ENCODE measurements around the gene LRRC27.
"Not testable (repeated sequence)": the region's sequence is repeated elsewhere in the genome, so short reads cannot be mapped to it uniquely, and the experiment has no call there.

The LRRC27 gene

DNA sequence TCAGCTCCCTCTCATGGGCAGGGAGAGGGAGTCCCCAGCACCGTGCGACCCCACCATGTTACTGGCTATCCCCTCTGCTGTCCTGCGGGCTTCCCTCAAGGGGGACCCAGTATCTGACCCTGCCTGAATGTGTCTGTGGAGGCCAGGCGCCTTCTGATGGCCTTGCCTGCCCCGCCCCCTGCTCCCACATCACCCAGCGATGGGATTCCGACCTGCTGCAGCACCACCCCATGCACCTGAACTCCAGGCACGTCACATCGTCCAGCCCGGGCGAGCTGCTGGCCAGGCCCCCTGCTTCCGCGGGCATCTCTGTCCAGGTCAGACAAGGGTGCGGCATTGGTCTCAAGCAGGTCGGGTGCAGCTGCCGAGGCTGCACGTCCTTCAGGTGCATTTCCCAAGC, 19.0 kb downstream of the LRRC27 start:
- Mint-ChIP-seq H3K27ac (no peak overlapping the region), H3K9me3 (ENCODE audit: low read depth) (no peaks in the 10 kb centered on the region), H3K36me3 (no peaks in the 10 kb centered on the region), H3K4me3 (no peak overlapping the region), H3K27me3 (no peaks in the 10 kb centered on the region), H3K4me1 (ENCODE audit: low read depth) (peaks cover 3% of the 10 kb centered on the region)

DNA sequence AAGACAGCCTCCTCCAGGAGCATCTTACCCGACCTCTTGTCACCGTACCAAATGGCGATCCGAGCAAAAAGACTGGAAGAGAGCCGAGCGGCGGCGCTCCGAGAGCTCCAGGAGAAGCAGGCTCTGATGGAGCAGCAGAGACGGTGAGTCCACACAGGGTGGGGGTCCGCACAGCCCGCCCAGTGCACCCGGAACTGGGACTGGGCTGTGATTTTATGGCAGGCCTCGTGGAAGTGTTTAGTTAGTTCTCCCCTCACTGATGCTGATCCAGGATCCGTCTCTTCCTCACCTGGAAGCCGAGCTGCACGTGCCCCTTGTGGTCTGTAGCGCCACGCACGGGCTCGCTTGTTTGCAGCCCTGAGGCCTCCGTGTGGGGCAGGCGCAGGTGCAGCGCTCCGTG, 19.6 kb downstream of the LRRC27 start:
- Mint-ChIP-seq H3K4me1 (ENCODE audit: low read depth) (peaks cover 3% of the 10 kb centered on the region), H3K4me3 (no peak overlapping the region), H3K27ac (no peak overlapping the region), H3K9me3 (ENCODE audit: low read depth) (no peaks in the 10 kb centered on the region), H3K27me3 (no peaks in the 10 kb centered on the region), H3K36me3 (no peaks in the 10 kb centered on the region)

DNA sequence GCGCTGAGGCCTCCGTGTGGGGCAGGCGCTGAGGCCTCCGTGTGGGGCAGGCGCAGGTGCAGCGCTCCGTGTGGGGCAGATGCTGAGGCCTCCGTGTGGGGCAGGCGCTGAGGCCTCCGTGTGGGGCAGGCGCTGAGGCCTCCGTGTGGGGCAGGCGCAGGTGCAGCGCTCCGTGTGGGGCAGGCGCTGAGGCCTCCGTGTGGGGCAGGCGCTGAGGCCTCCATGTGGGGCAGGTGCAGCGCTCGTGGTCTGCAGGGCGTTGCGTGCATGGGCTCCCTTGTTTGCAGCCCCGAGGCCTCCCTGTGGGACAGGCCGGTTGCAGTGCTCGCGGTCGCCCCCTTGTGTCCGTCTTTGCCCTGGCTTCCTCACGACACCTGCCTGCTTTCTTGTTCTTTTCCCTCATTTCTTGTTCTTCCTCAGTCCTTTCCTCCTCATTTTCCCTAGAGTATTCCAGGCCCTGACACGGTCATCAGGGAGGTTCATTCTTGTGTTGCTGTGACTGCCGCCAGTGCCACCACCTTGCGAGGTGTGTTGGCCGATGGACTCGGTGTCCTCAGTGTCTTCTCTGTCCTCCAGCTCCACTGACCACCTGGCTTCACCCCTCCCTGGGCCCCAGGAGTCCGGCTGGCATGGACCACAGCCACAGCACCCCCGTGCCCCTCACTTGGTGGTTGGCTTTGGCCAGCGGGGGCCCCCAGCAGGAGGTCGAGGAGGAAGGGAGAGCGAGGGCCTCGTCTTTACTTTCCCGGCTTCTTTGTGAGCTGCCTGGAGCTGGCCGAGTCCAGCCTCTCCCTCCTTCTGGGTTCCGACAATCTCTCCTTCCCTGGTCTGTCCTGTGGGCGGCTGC, 20.7 kb downstream of the LRRC27 start:
- H3K27me3 Mint-ChIP-seq; H3K4me1 Mint-ChIP-seq (ENCODE audit: low read depth); H3K27ac Mint-ChIP-seq; H3K36me3 Mint-ChIP-seq; H3K4me3 Mint-ChIP-seq; H3K9me3 Mint-ChIP-seq (ENCODE audit: low read depth): not testable (repeated sequence)

DNA sequence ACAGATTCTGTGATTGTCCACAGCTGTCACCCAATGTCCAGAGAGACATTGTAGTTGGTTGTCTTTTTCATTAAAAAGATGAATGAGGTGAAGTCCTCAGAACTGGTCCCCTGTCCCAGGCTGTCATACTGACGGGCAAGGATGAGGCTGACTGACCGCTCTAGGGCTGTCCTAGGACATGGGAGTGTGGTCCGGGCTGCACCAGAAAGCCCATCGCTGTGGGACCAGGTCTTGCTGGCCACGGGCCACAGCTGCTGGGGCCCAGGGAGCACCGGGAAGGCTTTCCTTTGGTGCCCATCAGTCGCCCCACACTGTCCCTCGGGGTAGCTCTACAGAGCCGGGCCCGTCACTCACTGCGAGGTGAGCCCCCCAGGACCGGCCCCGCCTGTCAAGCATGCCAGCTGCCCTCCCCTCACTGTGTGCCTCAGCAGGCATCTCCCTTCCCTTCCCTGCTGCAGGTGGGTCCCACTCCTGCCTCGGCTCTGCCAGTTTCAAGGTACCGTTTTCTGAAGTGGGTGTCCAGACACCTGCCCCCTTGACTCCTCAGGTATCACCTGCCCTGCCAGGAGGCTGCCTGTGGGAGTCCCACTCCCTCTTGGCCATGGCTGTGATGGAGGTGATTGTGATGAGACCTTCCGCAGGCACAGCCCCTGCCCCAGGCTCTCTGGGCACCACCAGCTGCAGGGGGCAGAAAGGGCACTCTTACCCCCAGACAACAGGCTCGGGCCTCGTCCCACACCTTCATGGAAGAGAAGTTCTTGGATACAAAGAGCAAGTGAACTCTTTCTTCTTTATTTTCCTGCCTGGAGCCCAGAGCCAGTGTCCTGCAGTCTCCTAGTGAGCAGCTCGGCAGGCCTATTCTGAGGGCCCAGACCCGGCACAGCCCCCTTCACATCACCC, 21.7 kb downstream of the LRRC27 start:
- peaks cover 3% of the 10 kb centered on the region for H3K4me1 Mint-ChIP-seq (ENCODE audit: low read depth)
- H3K27me3 Mint-ChIP-seq: no peaks in the 10 kb centered on the region
- no peak overlapping the region for H3K4me3 Mint-ChIP-seq
- H3K9me3 Mint-ChIP-seq (ENCODE audit: low read depth): no peaks in the 10 kb centered on the region
- no peaks in the 10 kb centered on the region for H3K36me3 Mint-ChIP-seq
- no peak overlapping the region for H3K27ac Mint-ChIP-seq

DNA sequence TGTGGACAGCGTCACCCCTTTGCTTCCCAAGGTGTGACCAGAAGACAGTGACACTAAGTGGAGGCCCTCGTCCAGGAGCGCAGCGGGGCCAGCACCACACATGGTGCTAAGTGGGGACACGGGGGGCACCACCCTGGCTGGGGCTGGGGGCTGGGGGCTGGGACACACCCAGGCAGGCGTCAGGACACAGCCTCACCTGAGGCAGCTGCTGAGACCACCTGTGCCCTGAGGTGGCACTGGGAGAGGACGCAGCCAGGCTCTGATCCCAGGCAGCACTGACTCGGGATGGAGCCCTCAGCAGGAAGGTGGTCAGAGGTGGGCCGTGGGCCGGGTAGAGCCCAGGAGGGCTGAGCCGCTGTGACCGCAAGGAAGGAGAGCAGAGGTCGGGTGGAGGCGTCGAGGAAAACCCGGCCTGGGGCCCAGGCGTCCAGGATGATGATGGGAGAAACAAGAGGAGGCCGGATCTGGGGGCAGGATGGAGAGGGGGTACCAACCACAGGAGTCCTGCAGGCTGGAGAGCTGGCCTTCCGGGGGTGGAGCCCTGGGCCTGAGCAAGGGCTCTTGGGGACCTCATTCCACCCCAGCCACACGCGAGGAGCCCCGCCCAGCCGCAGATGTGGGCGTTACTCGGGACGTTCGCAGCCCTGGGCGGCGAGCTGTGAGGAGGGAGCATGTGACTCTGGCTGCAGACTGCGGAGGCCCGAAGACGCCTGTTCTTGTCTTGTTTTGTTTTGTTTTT, 22.5 kb downstream of the LRRC27 start:
- H3K36me3 Mint-ChIP-seq: no peaks in the 10 kb centered on the region
- H3K4me3 Mint-ChIP-seq: no peak overlapping the region
- H3K27ac Mint-ChIP-seq: no peak overlapping the region
- peaks cover 3% of the 10 kb centered on the region for H3K4me1 Mint-ChIP-seq (ENCODE audit: low read depth)
- H3K9me3 Mint-ChIP-seq (ENCODE audit: low read depth): no peaks in the 10 kb centered on the region
- H3K27me3 Mint-ChIP-seq: no peaks in the 10 kb centered on the region

DNA sequence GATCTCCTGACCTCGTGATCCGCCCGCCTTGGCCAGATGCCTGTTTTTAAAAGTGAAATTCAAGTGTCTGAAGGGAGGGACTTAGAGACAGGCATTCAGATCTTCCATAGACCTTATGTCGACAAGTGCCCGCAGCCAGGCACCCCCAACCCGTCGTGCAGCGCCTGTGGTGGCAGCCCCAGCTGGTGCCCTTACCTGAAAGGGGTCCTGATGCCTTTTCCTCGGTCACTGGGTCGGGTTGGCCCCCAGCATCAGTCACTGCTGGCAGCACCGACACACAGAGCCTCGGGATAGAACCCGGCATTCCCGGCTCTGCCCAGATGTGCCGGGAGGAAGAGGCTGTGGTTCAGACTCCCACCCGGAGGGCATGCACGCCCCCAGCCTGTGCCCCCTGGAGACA, 23.3 kb downstream of the LRRC27 start:
- H3K27ac Mint-ChIP-seq: no peak overlapping the region
- no peak overlapping the region for H3K4me3 Mint-ChIP-seq
- no peaks in the 10 kb centered on the region for H3K36me3 Mint-ChIP-seq
- no peaks in the 10 kb centered on the region for H3K27me3 Mint-ChIP-seq
- H3K4me1 Mint-ChIP-seq (ENCODE audit: low read depth): peaks cover 3% of the 10 kb centered on the region
- H3K9me3 Mint-ChIP-seq (ENCODE audit: low read depth): no peaks in the 10 kb centered on the region

DNA sequence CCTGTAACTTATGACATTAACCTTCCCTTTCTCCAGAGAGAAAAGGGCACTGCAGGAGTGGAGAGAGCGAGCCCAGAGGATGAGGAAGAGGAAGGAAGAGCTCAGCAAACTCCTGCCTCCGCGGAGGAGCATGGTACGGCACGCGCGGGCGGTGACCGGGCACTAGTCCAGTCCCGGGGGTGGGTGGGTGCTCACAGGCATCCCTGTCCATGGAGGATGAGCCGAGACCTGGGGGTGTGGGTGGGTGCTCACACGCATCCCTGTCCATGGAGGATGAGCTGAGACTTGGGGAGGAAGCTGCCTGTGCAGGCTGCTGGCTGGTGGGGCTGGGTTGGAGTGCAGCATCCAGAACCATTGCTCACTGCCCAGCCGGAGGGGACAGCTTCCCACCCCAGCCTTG, 23.8 kb downstream of the LRRC27 start:
- H3K27ac Mint-ChIP-seq: no peak overlapping the region
- H3K4me3 Mint-ChIP-seq: no peak overlapping the region
- peaks cover 3% of the 10 kb centered on the region for H3K4me1 Mint-ChIP-seq (ENCODE audit: low read depth)
- no peaks in the 10 kb centered on the region for H3K9me3 Mint-ChIP-seq (ENCODE audit: low read depth)
- no peaks in the 10 kb centered on the region for H3K27me3 Mint-ChIP-seq
- H3K36me3 Mint-ChIP-seq: no peaks in the 10 kb centered on the region

DNA sequence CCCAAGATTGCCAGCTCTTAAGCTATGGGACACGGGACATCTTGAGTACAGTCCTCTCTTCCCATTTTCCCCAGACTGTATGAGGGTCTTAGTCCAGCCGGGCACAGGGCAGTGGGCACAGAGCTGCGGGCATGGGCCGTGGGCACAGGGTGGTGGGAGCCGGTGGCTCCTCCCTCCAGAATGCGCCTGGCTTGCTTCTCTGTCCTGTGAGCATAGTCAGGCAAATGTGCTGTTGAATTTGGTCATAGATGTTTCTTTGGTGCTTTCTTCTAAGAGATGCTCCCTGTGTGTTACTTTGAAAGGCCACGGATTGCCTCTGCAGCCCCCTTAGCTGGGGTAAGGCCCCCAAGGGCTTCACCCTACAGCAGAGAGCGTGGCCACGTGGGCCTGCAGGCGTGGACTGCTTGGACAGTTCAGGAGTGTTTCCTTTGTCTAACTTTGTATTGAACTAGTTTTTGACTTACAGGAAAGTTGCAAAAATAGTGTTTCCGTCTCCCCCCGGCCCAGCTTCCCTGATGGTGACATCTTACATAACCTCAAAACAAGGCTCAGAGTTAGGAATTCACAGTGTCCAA, 24.7 kb downstream of the LRRC27 start:
- no peaks in the 10 kb centered on the region for H3K27me3 Mint-ChIP-seq
- H3K4me1 Mint-ChIP-seq (ENCODE audit: low read depth): peaks cover 3% of the 10 kb centered on the region
- H3K36me3 Mint-ChIP-seq: no peaks in the 10 kb centered on the region
- H3K27ac Mint-ChIP-seq: no peak overlapping the region
- no peak overlapping the region for H3K4me3 Mint-ChIP-seq
- no peaks in the 10 kb centered on the region for H3K9me3 Mint-ChIP-seq (ENCODE audit: low read depth)

DNA sequence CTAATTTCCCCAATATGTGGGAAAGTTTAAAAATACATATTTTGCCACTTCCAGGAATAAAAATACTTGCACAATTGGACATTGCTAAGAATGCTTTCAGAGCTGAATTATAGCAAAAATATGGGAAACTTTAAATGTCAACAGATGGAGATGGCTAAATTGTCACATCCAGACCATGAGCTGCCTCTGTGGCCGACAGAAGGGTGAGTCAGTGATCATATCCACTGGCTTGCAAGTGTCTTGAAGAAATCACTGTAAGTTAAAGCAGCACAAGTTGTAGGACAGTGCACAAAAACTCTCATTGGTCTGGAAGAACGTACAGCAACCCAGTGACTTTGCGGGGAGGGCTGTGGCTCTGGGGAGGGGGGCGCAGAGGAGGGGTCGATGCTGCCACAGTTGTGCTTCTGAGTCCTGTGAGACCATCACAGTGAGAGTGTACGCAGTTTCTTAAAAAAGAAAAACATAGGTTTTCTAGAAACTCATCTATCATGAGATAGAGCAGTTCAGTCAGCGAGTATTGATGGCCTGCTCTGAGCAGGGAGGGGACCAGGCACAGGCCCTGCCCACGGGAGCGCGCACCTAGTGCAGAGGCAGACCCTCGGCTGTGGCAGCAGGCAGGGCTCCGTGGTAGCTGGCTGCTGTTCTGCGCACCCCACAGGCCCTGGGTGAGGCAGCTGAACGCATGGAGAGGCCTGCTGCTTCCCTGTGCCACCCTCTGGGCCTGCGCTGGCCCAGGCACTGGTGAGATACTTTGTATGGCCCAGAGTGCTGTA, 25.5 kb downstream of the LRRC27 start:
- Mint-ChIP-seq H3K4me1 (ENCODE audit: low read depth) (peaks cover 3% of the 10 kb centered on the region), H3K9me3 (ENCODE audit: low read depth) (no peaks in the 10 kb centered on the region), H3K27ac (no peak overlapping the region), H3K36me3 (no peaks in the 10 kb centered on the region), H3K27me3 (no peaks in the 10 kb centered on the region), H3K4me3 (no peak overlapping the region)

DNA sequence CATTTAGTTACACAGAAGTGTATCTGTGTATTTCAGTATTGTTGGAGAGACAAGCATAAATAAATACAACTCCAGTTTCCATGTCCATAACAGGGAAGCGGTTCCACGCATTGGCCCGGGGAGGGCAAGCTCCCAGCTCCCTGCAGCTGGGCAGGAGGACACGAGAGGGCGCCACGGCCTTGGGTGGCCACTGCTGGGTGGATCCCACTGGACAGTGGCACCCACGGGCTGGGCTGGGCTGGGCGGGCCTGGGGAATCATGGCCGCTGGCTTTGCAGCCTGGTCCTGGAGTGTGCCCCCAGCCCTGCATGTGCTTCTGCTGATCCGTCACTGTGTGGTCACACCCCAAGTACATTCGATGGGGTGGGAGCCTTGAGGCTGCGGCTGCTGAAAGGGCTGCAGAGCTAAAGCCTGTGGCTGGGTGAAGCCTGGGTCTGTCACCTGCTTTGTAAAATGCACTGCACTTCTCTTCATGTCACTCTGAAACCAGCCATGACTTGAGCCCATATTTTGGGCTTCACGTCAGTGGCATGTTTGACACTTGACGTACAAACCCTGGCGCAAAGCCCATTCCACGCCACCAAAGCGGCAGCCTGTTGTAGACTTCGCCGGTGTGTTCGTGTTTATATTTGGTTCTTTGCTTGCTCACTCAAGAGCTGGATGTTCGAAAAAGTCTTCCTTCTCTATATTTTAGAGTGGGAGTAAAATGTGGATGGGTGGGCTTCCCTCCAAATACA, 27.5 kb downstream of the LRRC27 start:
- Mint-ChIP-seq H3K27me3 (no peaks in the 10 kb centered on the region), H3K4me1 (ENCODE audit: low read depth) (peaks cover 2% of the 10 kb centered on the region), H3K9me3 (ENCODE audit: low read depth) (no peaks in the 10 kb centered on the region), H3K4me3 (no peak overlapping the region), H3K36me3 (no peaks in the 10 kb centered on the region), H3K27ac (no peak overlapping the region)

DNA sequence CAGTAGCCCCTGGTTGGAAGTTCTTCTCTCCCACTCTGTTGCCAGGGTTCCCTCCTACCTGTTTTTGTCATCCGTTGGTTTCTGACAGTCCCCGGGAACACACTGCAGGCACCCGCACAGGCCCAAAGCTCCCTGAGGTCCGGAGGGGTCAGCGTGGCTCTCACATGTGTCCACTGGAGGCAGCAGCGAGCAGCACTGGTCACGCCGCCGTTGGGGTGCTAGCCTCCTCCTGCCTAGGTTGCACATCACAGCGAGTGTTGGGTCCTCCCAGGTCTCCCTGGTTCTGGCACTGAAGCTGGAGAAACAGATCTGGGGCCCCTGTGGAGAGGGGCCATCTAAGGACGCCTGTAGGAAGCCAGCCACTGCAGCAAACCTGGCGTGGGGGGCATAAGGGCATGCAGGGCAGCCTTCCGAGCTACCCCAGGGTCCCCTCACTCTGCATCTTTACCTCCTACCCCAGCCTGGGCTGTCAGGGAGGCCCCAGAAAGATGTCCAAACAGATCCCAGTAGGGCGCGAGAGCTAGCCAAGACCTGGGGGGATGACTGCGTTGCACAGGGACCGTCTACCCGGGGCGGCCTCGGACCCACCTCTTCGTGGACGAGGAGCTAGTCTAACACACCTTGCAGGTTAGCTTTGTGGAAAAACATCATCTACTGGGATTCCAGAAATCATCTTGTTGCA, 28.9 kb downstream of the LRRC27 start:
- Mint-ChIP-seq H3K4me3 (no peak overlapping the region), H3K27me3 (no peaks in the 10 kb centered on the region), H3K9me3 (ENCODE audit: low read depth) (no peaks in the 10 kb centered on the region), H3K4me1 (ENCODE audit: low read depth) (peaks cover 6% of the 10 kb centered on the region), H3K36me3 (peaks cover 2% of the 10 kb centered on the region), H3K27ac (no peak overlapping the region)

DNA sequence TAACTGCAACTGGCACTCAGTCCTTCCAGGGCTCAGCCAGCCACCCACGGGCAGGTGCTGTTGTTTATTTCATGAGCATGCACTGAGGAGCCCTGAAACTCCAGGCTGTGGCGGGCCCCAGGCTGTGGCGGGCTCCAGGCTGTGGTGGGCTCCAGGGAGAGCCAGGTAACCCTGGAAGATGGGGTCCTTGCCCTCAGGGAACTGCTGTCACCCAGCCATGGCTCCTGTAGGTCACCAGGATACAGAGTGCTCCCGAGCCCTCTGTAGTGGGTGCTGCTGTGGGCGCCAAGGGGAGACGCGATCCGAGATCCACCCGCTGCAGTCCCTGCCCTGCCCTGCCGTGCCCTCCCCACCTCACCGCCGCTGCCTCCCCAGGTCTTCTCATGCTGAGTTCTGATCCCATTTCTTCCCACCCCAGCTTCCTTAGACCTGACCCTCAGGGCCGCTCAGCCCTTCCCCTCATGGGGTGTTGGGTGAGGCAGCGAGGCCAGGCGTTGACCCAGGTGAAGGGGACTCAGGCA, 29.6 kb downstream of the LRRC27 start:
- Mint-ChIP-seq H3K4me1 (ENCODE audit: low read depth) (peaks cover 6% of the 10 kb centered on the region), H3K9me3 (ENCODE audit: low read depth) (no peaks in the 10 kb centered on the region), H3K36me3 (peaks cover 2% of the 10 kb centered on the region), H3K27ac (no peak overlapping the region), H3K27me3 (no peaks in the 10 kb centered on the region), H3K4me3 (no peak overlapping the region)

DNA sequence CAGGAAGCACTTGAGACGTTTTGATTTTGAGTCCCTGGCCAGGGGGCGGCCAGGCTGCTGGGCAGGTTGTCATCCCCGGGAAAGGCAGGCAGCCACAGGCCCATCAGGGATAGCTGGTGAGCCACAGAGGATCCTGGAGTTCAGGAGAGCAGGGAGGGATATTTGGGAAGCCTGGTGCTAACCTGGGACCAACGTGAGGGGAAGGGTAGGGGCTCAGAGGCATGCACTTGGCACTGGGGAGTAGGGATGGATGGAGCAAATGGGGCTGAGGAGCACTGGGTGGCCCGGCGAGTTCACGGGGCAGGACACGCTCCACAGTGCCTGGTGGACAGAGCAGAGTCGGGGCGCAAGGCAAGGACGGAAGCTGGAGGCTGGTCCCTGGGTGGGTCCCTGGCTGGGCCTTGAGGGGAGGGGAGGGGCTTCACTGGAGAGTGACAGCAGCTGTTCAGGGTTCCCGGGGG, 30.2 kb downstream of the LRRC27 start:
- H3K36me3 Mint-ChIP-seq: peaks cover 3% of the 10 kb centered on the region
- H3K4me1 Mint-ChIP-seq (ENCODE audit: low read depth): peaks cover 6% of the 10 kb centered on the region
- H3K27me3 Mint-ChIP-seq: no peaks in the 10 kb centered on the region
- no peak overlapping the region for H3K27ac Mint-ChIP-seq
- no peaks in the 10 kb centered on the region for H3K9me3 Mint-ChIP-seq (ENCODE audit: low read depth)
- H3K4me3 Mint-ChIP-seq: no peak overlapping the region

Measured in activated naive CD8-positive, alpha-beta T cell (primary cell).